Liver (tissue), 2 donors: Measurements from ENCODE around the gene SLC7A4.

Source experiments
- SP1 ChIP-seq: IDR thresholded peaks from 2 replicates; pipeline ENCODE4 v1.6.1; 2018; ENCODE audit warnings: antibody characterized with exemption, mild to moderate bottlenecking
- YY1 ChIP-seq: IDR thresholded peaks from 2 replicates; pipeline ENCODE4 v1.6.1; 2016; ENCODE audit warnings: antibody characterized with exemption, mild to moderate bottlenecking
- TF ChIP-seq, protein P1 (sequence below): IDR thresholded peaks from 2 replicates; pipeline ENCODE4 v1.6.1; 2016; ENCODE audit warnings: antibody characterized with exemption
- donor health status: healthy.

DNA sequence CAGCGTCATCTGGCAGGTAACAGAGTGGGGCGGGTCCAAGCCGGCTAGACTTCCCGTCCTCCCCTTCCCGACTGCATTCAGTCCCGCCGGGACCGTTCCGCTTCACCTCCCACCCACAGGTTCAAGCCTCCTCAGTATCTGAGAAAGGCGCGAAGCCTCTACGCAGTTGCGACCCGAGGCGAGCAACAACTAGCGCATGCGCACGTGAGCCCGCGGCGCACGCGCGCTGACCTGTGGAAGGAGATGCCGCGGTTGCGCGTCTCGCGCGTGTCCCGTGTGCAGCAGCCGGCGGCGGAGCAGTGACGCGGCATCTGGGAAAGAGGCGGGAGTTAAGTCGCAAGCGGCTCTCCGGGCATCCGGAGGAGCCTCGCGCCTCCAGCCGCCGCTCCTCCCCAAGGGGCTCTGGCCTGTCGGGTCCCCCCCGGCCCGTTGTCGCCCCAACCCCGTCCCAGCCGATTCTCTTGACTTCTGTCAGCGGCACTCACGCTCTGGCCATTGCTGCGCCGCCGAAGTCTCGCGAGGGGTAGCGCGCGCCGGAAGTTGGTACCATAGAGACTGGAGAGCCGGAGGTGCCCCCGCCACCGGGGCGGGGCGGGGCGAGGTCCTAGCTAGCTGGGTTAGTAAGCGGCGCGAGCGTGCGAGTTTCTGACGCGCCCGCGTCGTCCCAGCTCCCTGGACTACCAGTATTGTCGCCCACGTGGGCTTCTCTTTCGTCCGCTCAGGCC is 30.6 kb downstream of the SLC7A4 start, which contains the start of gene THAP7:
- peak; percentile 90 for TF ChIP-seq YY1
- peak; percentile 57 for TF ChIP-seq SP1
- TF ChIP-seq, protein P1, sequence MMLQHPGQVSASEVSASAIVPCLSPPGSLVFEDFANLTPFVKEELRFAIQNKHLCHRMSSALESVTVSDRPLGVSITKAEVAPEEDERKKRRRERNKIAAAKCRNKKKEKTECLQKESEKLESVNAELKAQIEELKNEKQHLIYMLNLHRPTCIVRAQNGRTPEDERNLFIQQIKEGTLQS: no peak
